SK-N-SH (cell line): ENCODE measurements around the gene AFAP1. TPM values are rescaled to one million over a fixed set of nuclear protein-coding genes. Genes with fewer than 3 reads are reported as not detected.

Experiments used
- CTCF ChIA-PET: fragments of 300-600, 350-600 bp; formaldehyde crosslinking; extraction: SDS; loops from one replicate; lab custom pipeline; 2021; lab: Yijun Ruan, JAX
- POLR2A ChIA-PET: fragments of 350-600 bp; sonication (Branson Sonifier 250); formaldehyde crosslinking; extraction: SDS; loops from one replicate; lab custom pipeline; 2020; ENCODE audit warnings: antibody characterized with exemption, inconsistent platforms; lab: Yijun Ruan, JAX
- DNase-seq: peaks from one replicate; pipeline ENCODE4 v3.0.0; 2012
- H2AFZ ChIP-seq: fragments of 200-600 bp; sonication (generic); 2 replicates; pipeline ENCODE4 v1.8.1; 2016; ENCODE audit warnings: antibody characterized with exemption, mild to moderate bottlenecking, low read depth
- H3F3A ChIP-seq: fragments of 200-600 bp; sonication (generic); replicated peaks from 2 replicates; pipeline ENCODE3; 2016; ENCODE audit warnings: antibody characterized with exemption, mild to moderate bottlenecking; ENCODE audit not compliant: insufficient read depth
- H3K27ac ChIP-seq, 2 experiments: fragments of 200-500 bp in 1 of 2; fragments of 200-600 bp in 1 of 2; sonication (Bioruptor generic) in 1 of 2; sonication (generic), shearing (Covaris generic) in 1 of 2; 2 replicates each; pipeline versions ENCODE4 v1.5.1 to v1.6.1; 2014 to 2016; ENCODE audit warnings: low read depth in 2 of 2, inconsistent platforms in 1 of 2, low read length in 1 of 2, mild to moderate bottlenecking in 1 of 2, mixed read lengths in 1 of 2
- H3K27me3 ChIP-seq: fragments of 200-600 bp; sonication (generic), shearing (Covaris generic); 2 replicates; pipeline ENCODE4 v1.6.1; 2016; ENCODE audit warnings: mixed run types; ENCODE audit not compliant: insufficient read depth
- H3K36me3 ChIP-seq, 2 experiments: fragments of 200-500 bp in 1 of 2; fragments of 200-600 bp in 1 of 2; sonication (Bioruptor generic) in 1 of 2; sonication (generic) in 1 of 2; replicated peaks in 1 of 2; 2 replicates each; pipeline versions ENCODE3 to v1.5.1; 2014 to 2016; ENCODE audit warnings: low read length in 1 of 2, mild to moderate bottlenecking in 1 of 2; ENCODE audit not compliant: insufficient read depth in 2 of 2, control insufficient read depth in 1 of 2
- H3K4me1 ChIP-seq, 2 experiments: fragments of 200-500 bp in 1 of 2; fragments of 200-600 bp in 1 of 2; sonication (Bioruptor generic) in 1 of 2; sonication (generic), shearing (Covaris generic) in 1 of 2; 2 replicates each; pipeline versions ENCODE4 v1.5.1 to v1.6.1; 2014 to 2016; ENCODE audit warnings: low read depth in 1 of 2, low read length in 1 of 2, mixed run types in 1 of 2; ENCODE audit not compliant: insufficient read depth in 2 of 2, control insufficient read depth in 1 of 2
- H3K4me2 ChIP-seq: fragments of 200-600 bp; sonication (generic), shearing (Covaris generic); 2 replicates; pipeline ENCODE4 v1.6.1; 2017; ENCODE audit warnings: mixed run types
- H3K4me3 ChIP-seq, 2 experiments: fragments of 200-500 bp in 1 of 2; fragments of 200-600 bp in 1 of 2; sonication (Bioruptor generic) in 1 of 2; sonication (generic), shearing (Covaris generic) in 1 of 2; 2 replicates each; pipeline versions ENCODE4 v1.5.1 to v1.8.1; 2014 to 2016; ENCODE audit warnings: low read depth in 2 of 2, inconsistent platforms in 1 of 2, low read length in 1 of 2, mild to moderate bottlenecking in 1 of 2, mixed read lengths in 1 of 2, moderate library complexity in 1 of 2
- H3K79me2 ChIP-seq: fragments of 200-600 bp; sonication (generic); 2 replicates; pipeline ENCODE4 v1.8.1; 2017; ENCODE audit warnings: mild to moderate bottlenecking; ENCODE audit not compliant: insufficient read depth
- H3K9ac ChIP-seq: fragments of 200-600 bp; sonication (generic); 2 replicates; pipeline ENCODE4 v1.6.1; 2017; ENCODE audit warnings: mixed run types
- H3K9me2 ChIP-seq: fragments of 200-600 bp; sonication (generic); 2 replicates; pipeline ENCODE4 v1.6.1; 2017; ENCODE audit warnings: mixed run types
- H3K9me3 ChIP-seq: fragments of 200-600 bp; sonication (generic); 2 replicates; pipeline ENCODE4 v1.6.1; 2017; ENCODE audit warnings: mixed run types, mild to moderate bottlenecking, moderate library complexity
- H4K20me1 ChIP-seq: fragments of 200-600 bp; sonication (generic); 2 replicates; pipeline ENCODE4 v1.6.1; 2017; ENCODE audit warnings: mild to moderate bottlenecking, mixed run types; ENCODE audit not compliant: insufficient read depth
- ELF1 ChIP-seq: IDR thresholded peaks from 2 replicates; pipeline ENCODE4 v1.4.0; 2012
- EZH2phosphoT487 ChIP-seq: fragments of 200-600 bp; sonication (generic); IDR thresholded peaks from 2 replicates; pipeline ENCODE4 v1.6.1; 2017; ENCODE audit warnings: low read depth, mixed run types, mild to moderate bottlenecking, antibody characterized with exemption, moderate library complexity, borderline replicate concordance
- FOXM1 ChIP-seq: IDR thresholded peaks from 2 replicates; pipeline ENCODE4 v1.4.0; 2012; ENCODE audit warnings: low read depth, mild to moderate bottlenecking
- JUND ChIP-seq: IDR thresholded peaks from 2 replicates; pipeline ENCODE4 v1.4.0; 2012
- RAD21 ChIP-seq: IDR thresholded peaks from 2 replicates; pipeline ENCODE4 v1.6.1; 2012; ENCODE audit warnings: mild to moderate bottlenecking, low read length
- SIN3A ChIP-seq: IDR thresholded peaks from 2 replicates; pipeline ENCODE4 v1.6.1; 2012; ENCODE audit warnings: low read depth, mild to moderate bottlenecking, low read length, moderate library complexity, borderline replicate concordance
- SMC3 ChIP-seq: IDR thresholded peaks from 2 replicates; pipeline ENCODE4 v1.6.1; 2012; ENCODE audit warnings: low read depth, low read length, improper control_type of control experiment
- TEAD4 ChIP-seq: IDR thresholded peaks from 2 replicates; pipeline ENCODE4 v1.4.0; 2012; ENCODE audit warnings: mild to moderate bottlenecking, borderline replicate concordance; ENCODE audit not compliant: insufficient read depth
- WGBS: methylation state at CpG from one replicate; pipeline ENCODE4 v1.1.6; 2017; ENCODE audit warnings: low lambda C conversion rate; 5-methylcytosine and 5-hydroxymethylcytosine counted together
- polyA plus RNA-seq, 3 experiments: library from polyadenylated mRNA; depleted of rRNA; stranded (reverse); fragments of >200 nt; gene quantifications; 2 replicates each; pipeline ENCODE4 v1.2.3, GENCODE V29; 2012
- TF ChIP-seq, protein P1 (sequence below): IDR thresholded peaks from 2 replicates; pipeline ENCODE4 v1.4.0; 2012; ENCODE audit warnings: low read depth
- TF ChIP-seq, protein P2 (sequence below): IDR thresholded peaks from 2 replicates; pipeline ENCODE4; 2012
- TF ChIP-seq, protein P3 (sequence below): fragments of 200-600 bp; sonication (generic); IDR thresholded peaks from 2 replicates; pipeline ENCODE4 v1.6.1; 2017; ENCODE audit warnings: antibody characterized with exemption, mild to moderate bottlenecking, moderate library complexity
- TF ChIP-seq, protein P4 (sequence below): fragments of 150-350 bp; IDR thresholded peaks from 2 replicates; pipeline ENCODE4 v1.6.1; 2017; ENCODE audit warnings: antibody characterized with exemption, low read length, low read depth, borderline replicate concordance
- TF ChIP-seq, protein P5 (sequence below): IDR thresholded peaks from 2 replicates; pipeline ENCODE4 v1.4.0; 2012; ENCODE audit warnings: low read depth, borderline replicate concordance

The AFAP1 gene
- polyA plus RNA-seq, 1 of the 3 experiments (the other 2 are of a cell fraction), result 67.9 TPM

DNA sequence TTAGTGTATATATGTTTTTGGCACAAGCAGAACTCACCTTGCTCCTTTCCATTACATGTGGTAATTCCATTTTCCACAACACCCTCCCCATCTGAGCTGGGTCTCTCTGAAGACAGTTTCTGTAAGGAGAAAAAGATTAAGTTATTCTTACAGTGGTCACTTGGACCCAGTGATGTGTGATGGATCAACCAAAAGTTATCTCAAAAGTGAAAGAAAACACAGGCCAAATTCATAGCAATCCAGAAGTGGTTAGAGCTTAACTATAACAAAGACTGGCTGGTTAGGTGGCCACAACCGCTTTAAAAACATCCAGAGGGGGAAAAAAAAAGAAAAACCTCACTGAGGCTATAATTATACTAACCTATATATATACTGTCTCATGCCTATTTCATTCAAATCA lies 123.7 kb downstream of the AFAP1 start:
- TF ChIP-seq, protein P1, sequence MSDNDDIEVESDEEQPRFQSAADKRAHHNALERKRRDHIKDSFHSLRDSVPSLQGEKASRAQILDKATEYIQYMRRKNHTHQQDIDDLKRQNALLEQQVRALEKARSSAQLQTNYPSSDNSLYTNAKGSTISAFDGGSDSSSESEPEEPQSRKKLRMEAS, result no peak
- TF ChIP-seq ELF1 (no peak), EZH2phosphoT487 (no peak), RAD21 (no peak), SMC3 (no peak), TEAD4 (no peak), FOXM1 (no peak), SIN3A (no peak), JUND (no peak)
- TF ChIP-seq, protein P2, sequence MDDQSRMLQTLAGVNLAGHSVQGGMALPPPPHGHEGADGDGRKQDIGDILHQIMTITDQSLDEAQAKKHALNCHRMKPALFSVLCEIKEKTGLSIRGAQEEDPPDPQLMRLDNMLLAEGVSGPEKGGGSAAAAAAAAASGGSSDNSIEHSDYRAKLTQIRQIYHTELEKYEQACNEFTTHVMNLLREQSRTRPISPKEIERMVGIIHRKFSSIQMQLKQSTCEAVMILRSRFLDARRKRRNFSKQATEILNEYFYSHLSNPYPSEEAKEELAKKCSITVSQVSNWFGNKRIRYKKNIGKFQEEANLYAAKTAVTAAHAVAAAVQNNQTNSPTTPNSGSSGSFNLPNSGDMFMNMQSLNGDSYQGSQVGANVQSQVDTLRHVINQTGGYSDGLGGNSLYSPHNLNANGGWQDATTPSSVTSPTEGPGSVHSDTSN, result no peak
- TF ChIP-seq, protein P3, sequence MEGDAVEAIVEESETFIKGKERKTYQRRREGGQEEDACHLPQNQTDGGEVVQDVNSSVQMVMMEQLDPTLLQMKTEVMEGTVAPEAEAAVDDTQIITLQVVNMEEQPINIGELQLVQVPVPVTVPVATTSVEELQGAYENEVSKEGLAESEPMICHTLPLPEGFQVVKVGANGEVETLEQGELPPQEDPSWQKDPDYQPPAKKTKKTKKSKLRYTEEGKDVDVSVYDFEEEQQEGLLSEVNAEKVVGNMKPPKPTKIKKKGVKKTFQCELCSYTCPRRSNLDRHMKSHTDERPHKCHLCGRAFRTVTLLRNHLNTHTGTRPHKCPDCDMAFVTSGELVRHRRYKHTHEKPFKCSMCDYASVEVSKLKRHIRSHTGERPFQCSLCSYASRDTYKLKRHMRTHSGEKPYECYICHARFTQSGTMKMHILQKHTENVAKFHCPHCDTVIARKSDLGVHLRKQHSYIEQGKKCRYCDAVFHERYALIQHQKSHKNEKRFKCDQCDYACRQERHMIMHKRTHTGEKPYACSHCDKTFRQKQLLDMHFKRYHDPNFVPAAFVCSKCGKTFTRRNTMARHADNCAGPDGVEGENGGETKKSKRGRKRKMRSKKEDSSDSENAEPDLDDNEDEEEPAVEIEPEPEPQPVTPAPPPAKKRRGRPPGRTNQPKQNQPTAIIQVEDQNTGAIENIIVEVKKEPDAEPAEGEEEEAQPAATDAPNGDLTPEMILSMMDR, result no peak
- TF ChIP-seq, protein P4, sequence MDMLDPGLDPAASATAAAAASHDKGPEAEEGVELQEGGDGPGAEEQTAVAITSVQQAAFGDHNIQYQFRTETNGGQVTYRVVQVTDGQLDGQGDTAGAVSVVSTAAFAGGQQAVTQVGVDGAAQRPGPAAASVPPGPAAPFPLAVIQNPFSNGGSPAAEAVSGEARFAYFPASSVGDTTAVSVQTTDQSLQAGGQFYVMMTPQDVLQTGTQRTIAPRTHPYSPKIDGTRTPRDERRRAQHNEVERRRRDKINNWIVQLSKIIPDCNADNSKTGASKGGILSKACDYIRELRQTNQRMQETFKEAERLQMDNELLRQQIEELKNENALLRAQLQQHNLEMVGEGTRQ, result no peak
- TF ChIP-seq, protein P5, sequence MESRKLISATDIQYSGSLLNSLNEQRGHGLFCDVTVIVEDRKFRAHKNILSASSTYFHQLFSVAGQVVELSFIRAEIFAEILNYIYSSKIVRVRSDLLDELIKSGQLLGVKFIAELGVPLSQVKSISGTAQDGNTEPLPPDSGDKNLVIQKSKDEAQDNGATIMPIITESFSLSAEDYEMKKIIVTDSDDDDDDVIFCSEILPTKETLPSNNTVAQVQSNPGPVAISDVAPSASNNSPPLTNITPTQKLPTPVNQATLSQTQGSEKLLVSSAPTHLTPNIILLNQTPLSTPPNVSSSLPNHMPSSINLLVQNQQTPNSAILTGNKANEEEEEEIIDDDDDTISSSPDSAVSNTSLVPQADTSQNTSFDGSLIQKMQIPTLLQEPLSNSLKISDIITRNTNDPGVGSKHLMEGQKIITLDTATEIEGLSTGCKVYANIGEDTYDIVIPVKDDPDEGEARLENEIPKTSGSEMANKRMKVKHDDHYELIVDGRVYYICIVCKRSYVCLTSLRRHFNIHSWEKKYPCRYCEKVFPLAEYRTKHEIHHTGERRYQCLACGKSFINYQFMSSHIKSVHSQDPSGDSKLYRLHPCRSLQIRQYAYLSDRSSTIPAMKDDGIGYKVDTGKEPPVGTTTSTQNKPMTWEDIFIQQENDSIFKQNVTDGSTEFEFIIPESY, result no peak
- ChIA-PET POLR2A (no interaction called here), CTCF (interaction anchor here (1.0 to 17.8 kb wide), 4 partner anchors 11 to 129 kb away, joined by 3 to 228 read pairs (median 9); no protein-coding TSS in a partner anchor)
- no peak overlapping the region for H3K4me3 ChIP-seq
- peaks cover 74 to 81% of the 10 kb centered on the region in 2 experiments for H3K36me3 ChIP-seq
- DNase-seq, result no peak
- no peaks in the 10 kb centered on the region for H3K9me2 ChIP-seq
- H3K4me1 ChIP-seq, result peaks cover 22 to 75% of the 10 kb centered on the region in 2 experiments
- H4K20me1 ChIP-seq, result no peaks in the 10 kb centered on the region
- H3K79me2 ChIP-seq, result peaks cover 99% of the 10 kb centered on the region
- H2AFZ ChIP-seq, result no peak overlapping the region
- WGBS, result 96% methylated on average over 1 of the region's 1 CpG
- no peaks in the 10 kb centered on the region for H3K27me3 ChIP-seq
- peaks cover 46% of the 10 kb centered on the region for H3F3A ChIP-seq
- peak overlapping the region; percentile 24 to 99; a peak in 3 of 4 replicates for H3K27ac ChIP-seq
- no peak overlapping the region for H3K9ac ChIP-seq
- no peak overlapping the region for H3K4me2 ChIP-seq
- H3K9me3 ChIP-seq, result no peaks in the 10 kb centered on the region
